ENCODE results near the gene ZNRF4.
"Not testable (repeated sequence)": the region's sequence is repeated elsewhere in the genome, so short reads cannot be mapped to it uniquely, and the experiment has no call there.

The ZNRF4 gene

GRCh38 chr19:5455367-5456129 is at the start of gene ZNRF4:
Gene ZNRF4, plus strand, starts transcription at chr19:5455417. Its CDS starts 75 bp downstream, at chr19:5455492.
- Histone ChIP-seq H3K27me3 (replicated peaks) (no peaks in the 10 kb centered on the region), H3K4me3 (ENCODE audit: low read depth, low read length) (no peak within 1 kb of the TSS), H3K27ac (no peak within 1 kb of the TSS), H3K36me3 (replicated peaks) (no peaks in the 10 kb centered on the region)
- DNase-seq: no peak
- TF ChIP-seq CTCF (IDR thresholded peaks at IDR 0.05; ENCODE audit: low read depth, low read length, missing control alignments): no peak
- in situ Hi-C loops (cut with HindIII; ENCODE audit: low pct_ligation_motif_present, low sequenced_read_pairs): no loop called here

GRCh38 chr19:5406198-5406597 is 49.0 kb upstream of the ZNRF4 start:
- H3K36me3 ChIP-seq (replicated peaks); H3K4me3 ChIP-seq (ENCODE audit: low read depth, low read length); H3K27me3 ChIP-seq (replicated peaks); DNase-seq; H3K27ac ChIP-seq; in situ Hi-C loops (cut with HindIII; ENCODE audit: low pct_ligation_motif_present, low sequenced_read_pairs): not testable (repeated sequence)

- in situ Hi-C loops (cut with HindIII; ENCODE audit: low pct_ligation_motif_present, low sequenced_read_pairs): no loop called here
Observed at GRCh38 chr19:5406816-5407215, 48.4 kb upstream of the ZNRF4 start.

GRCh38 chr19:5407356-5407755 is 47.9 kb upstream of the ZNRF4 start:
- no peak overlapping the region for H3K4me3 ChIP-seq (ENCODE audit: low read depth, low read length)
- in situ Hi-C loops (cut with HindIII; ENCODE audit: low pct_ligation_motif_present, low sequenced_read_pairs): no loop called here
- TF ChIP-seq CTCF (IDR thresholded peaks at IDR 0.05; ENCODE audit: low read depth, low read length, missing control alignments): no peak

More at GRCh38 chr19:5406816-5407215, 48.4 kb upstream of the ZNRF4 start:
- H3K27me3 ChIP-seq (replicated peaks): no peaks in the 10 kb centered on the region
- no peak for TF ChIP-seq CTCF (IDR thresholded peaks at IDR 0.05; ENCODE audit: low read depth, low read length, missing control alignments)
- no peaks in the 10 kb centered on the region for H3K36me3 ChIP-seq (replicated peaks)
- H3K4me3 ChIP-seq (ENCODE audit: low read depth, low read length): no peak overlapping the region
- no peak for DNase-seq
- H3K27ac ChIP-seq: no peak overlapping the region

GRCh38 chr19:5417495-5418436 is 37.5 kb upstream of the ZNRF4 start:
- peaks cover 3% of the 10 kb centered on the region for H3K27me3 ChIP-seq (replicated peaks)
- H3K36me3 ChIP-seq (replicated peaks): no peaks in the 10 kb centered on the region
- in situ Hi-C loops (cut with HindIII; ENCODE audit: low pct_ligation_motif_present, low sequenced_read_pairs): no loop called here
- H3K4me3 ChIP-seq (ENCODE audit: low read depth, low read length): no peak overlapping the region
- H3K27ac ChIP-seq: no peak overlapping the region
- TF ChIP-seq CTCF (IDR thresholded peaks at IDR 0.05; ENCODE audit: low read depth, low read length, missing control alignments): no peak
- DNase-seq: no peak

More at GRCh38 chr19:5407356-5407755, 47.9 kb upstream of the ZNRF4 start:
- DNase-seq: peak; percentile 15
- Histone ChIP-seq H3K36me3 (replicated peaks) (no peaks in the 10 kb centered on the region), H3K27me3 (replicated peaks) (no peaks in the 10 kb centered on the region), H3K27ac (no peak overlapping the region)

GRCh38 chr19:5418677-5419076 is 36.5 kb upstream of the ZNRF4 start:
- Histone ChIP-seq H3K27me3 (replicated peaks) (peaks cover 3% of the 10 kb centered on the region), H3K36me3 (replicated peaks) (no peaks in the 10 kb centered on the region)

More at GRCh38 chr19:5418677-5419076, 36.5 kb upstream of the ZNRF4 start:
- Histone ChIP-seq H3K4me3 (ENCODE audit: low read depth, low read length) (no peak overlapping the region), H3K27ac (no peak overlapping the region)
- in situ Hi-C loops (cut with HindIII; ENCODE audit: low pct_ligation_motif_present, low sequenced_read_pairs): no loop called here
- TF ChIP-seq CTCF (IDR thresholded peaks at IDR 0.05; ENCODE audit: low read depth, low read length, missing control alignments): no peak
- DNase-seq: no peak
